ENCODE measurements around the gene SMARCD1.

GRCh38 chr12:50117057-50117622 is 32.0 kb downstream of the SMARCD1 start:
- TF ChIP-seq TAF1 (IDR thresholded peaks at IDR 0.05; ENCODE audit: low read depth, low read length): no peak
- no peak for TF ChIP-seq POLR2A (IDR thresholded peaks at IDR 0.05; ENCODE audit: low read depth, low read length)
- TF ChIP-seq POLR2AphosphoS5 (IDR thresholded peaks at IDR 0.05; ENCODE audit: low read depth, low read length): no peak
